ENCODE results near the gene NPIPA8.
"Not testable (repeated sequence)": the region's sequence is repeated elsewhere in the genome, so short reads cannot be mapped to it uniquely, and the experiment has no call there.

NPIPA8 gene
- long read RNA-seq, donor 1, partial matches to known transcripts, result 7 of 7 reads
- long read RNA-seq, donor 1, other reads (novel, unspliced or antisense), result 0 of 7 reads
- long read RNA-seq, donor 2, result 0 reads
- long read RNA-seq, donor 3, result 0 reads
- long read RNA-seq, donor 4, result 0 reads
- long read RNA-seq, donor 5, result 0 reads
- long read RNA-seq, donor 6, partial matches to known transcripts, result 6 of 6 reads
- long read RNA-seq, donor 6, other reads (novel, unspliced or antisense), result 0 of 6 reads
- long read RNA-seq, donor 7, result 0 reads
- long read RNA-seq, donor 8, result 0 reads

- not testable (repeated sequence) for DNase-seq
These were observed at the start of gene NPIPA8 for GRCh38 chr16:18336636-18337035. Gene NPIPA8 (minus strand): TSS chr16:18336736. CDS start chr16:18332662, 4,074 bp downstream.

GRCh38 chr16:18385285-18385684, 48.7 kb upstream of the NPIPA8 start:
- DNase-seq, result not testable (repeated sequence)

- DNase-seq, result not testable (repeated sequence)
These were observed 48.3 kb upstream of the NPIPA8 start for GRCh38 chr16:18384869-18385268.

- not testable (repeated sequence) for DNase-seq
These were observed 47.6 kb upstream of the NPIPA8 start for GRCh38 chr16:18384098-18384636.

- DNase-seq, result not testable (repeated sequence)
These were observed 46.2 kb upstream of the NPIPA8 start for GRCh38 chr16:18382696-18383095.

- DNase-seq, result not testable (repeated sequence)
These were observed 11.2 kb upstream of the NPIPA8 start for GRCh38 chr16:18347742-18348141.

- DNase-seq, result not testable (repeated sequence)
These were observed 10.5 kb upstream of the NPIPA8 start for GRCh38 chr16:18346993-18347392.

GRCh38 chr16:18344634-18345033, 8.1 kb upstream of the NPIPA8 start:
- DNase-seq, result not testable (repeated sequence)

- DNase-seq, result not testable (repeated sequence)
These were observed 5.5 kb upstream of the NPIPA8 start for GRCh38 chr16:18341986-18342385.

- not testable (repeated sequence) for DNase-seq
These were observed 5.0 kb upstream of the NPIPA8 start for GRCh38 chr16:18341417-18341960.

- not testable (repeated sequence) for DNase-seq
These were observed 2.7 kb upstream of the NPIPA8 start for GRCh38 chr16:18339210-18339609.

GRCh38 chr16:18311811-18312210, 24.7 kb downstream of the NPIPA8 start:
- DNase-seq, result not testable (repeated sequence)

- DNase-seq, result not testable (repeated sequence)
These were observed 27.4 kb downstream of the NPIPA8 start for GRCh38 chr16:18309159-18309558.

GRCh38 chr16:18307241-18307640, 29.3 kb downstream of the NPIPA8 start:
- DNase-seq, result not testable (repeated sequence)

- not testable (repeated sequence) for DNase-seq
These were observed 30.5 kb downstream of the NPIPA8 start for GRCh38 chr16:18306066-18306465.

GRCh38 chr16:18303059-18303706, 33.4 kb downstream of the NPIPA8 start:
- DNase-seq, result not testable (repeated sequence)

GRCh38 chr16:18297714-18298113, 38.8 kb downstream of the NPIPA8 start:
- DNase-seq, result not testable (repeated sequence)

GRCh38 chr16:18296931-18297330, 39.6 kb downstream of the NPIPA8 start:
- DNase-seq, result not testable (repeated sequence)

- DNase-seq, result not testable (repeated sequence)
These were observed 42.2 kb downstream of the NPIPA8 start for GRCh38 chr16:18294371-18294770.

GRCh38 chr16:18293337-18293956, 43.1 kb downstream of the NPIPA8 start:
- not testable (repeated sequence) for DNase-seq

- not testable (repeated sequence) for DNase-seq
These were observed 45.6 kb downstream of the NPIPA8 start for GRCh38 chr16:18290959-18291358.

GRCh38 chr16:18286342-18286741, 50.2 kb downstream of the NPIPA8 start:
- not testable (repeated sequence) for DNase-seq

Data from right kidney (tissue), 9 donors.